Sigmoid colon (tissue), 4 donors: Measurements from ENCODE around the gene NIM1K.

Experiments used
- POLR2A ChIP-seq, 2 donors: fragments of 450-650 bp; IDR thresholded peaks; one replicate each; pipeline ENCODE4 v1.6.1; 2016; ENCODE audit warnings: antibody characterized with exemption in 2 of 2, mild to moderate bottlenecking in 2 of 2, moderate library complexity in 2 of 2
- POLR2AphosphoS5 ChIP-seq, 4 donors: sonication (generic); formaldehyde crosslinking; IDR thresholded peaks; one replicate each; pipeline ENCODE4 v1.6.1; 2017; ENCODE audit warnings: antibody characterized with exemption in 4 of 4
- TF ChIP-seq, protein P1 (sequence below), 4 experiments: fragments of 450-650 bp in 3 of 4; fragments of 200-600 bp in 1 of 4; IDR thresholded peaks; one replicate each; pipeline ENCODE4 v1.5.1; 2016 to 2019; ENCODE audit warnings: antibody characterized with exemption in 4 of 4, mild to moderate bottlenecking in 3 of 4, moderate library complexity in 2 of 4

- TF ChIP-seq, protein P1, sequence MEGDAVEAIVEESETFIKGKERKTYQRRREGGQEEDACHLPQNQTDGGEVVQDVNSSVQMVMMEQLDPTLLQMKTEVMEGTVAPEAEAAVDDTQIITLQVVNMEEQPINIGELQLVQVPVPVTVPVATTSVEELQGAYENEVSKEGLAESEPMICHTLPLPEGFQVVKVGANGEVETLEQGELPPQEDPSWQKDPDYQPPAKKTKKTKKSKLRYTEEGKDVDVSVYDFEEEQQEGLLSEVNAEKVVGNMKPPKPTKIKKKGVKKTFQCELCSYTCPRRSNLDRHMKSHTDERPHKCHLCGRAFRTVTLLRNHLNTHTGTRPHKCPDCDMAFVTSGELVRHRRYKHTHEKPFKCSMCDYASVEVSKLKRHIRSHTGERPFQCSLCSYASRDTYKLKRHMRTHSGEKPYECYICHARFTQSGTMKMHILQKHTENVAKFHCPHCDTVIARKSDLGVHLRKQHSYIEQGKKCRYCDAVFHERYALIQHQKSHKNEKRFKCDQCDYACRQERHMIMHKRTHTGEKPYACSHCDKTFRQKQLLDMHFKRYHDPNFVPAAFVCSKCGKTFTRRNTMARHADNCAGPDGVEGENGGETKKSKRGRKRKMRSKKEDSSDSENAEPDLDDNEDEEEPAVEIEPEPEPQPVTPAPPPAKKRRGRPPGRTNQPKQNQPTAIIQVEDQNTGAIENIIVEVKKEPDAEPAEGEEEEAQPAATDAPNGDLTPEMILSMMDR (IDR thresholded peaks at IDR 0.05), result no peak
- no peak for TF ChIP-seq POLR2A (IDR thresholded peaks at IDR 0.05)
- no peak for TF ChIP-seq POLR2AphosphoS5 (IDR thresholded peaks at IDR 0.05)
These were observed 78.6 kb downstream of the NIM1K start for GRCh38 chr5:43270645-43271044.
